ENCODE data around the gene TMEM61. TPM values are rescaled to one million over a fixed set of nuclear protein-coding genes. Genes with fewer than 3 reads are reported as not detected.

Gene TMEM61
- total RNA-seq, 3 donors from 2014 or later: 4.9 to 17.9 (median 8.5) TPM

- ATAC-seq (no peak), DNase-seq (no peak)
- Histone ChIP-seq H3K9me3 (no peaks in the 10 kb centered on the region), H3K36me3 (ENCODE audit: low read depth) (no peaks in the 10 kb centered on the region), H3K4me1 (ENCODE audit: low read depth) (no peaks in the 10 kb centered on the region), H3K4me3 (no peak overlapping the region)
- TF ChIP-seq CTCF (IDR thresholded peaks at IDR 0.05): no peak
- intact Hi-C loops (cut with DNase I, micrococcal nuclease): no loop called here
Measured at GRCh38 chr1:55033265-55033614, 52.8 kb downstream of the TMEM61 start.

DNA sequence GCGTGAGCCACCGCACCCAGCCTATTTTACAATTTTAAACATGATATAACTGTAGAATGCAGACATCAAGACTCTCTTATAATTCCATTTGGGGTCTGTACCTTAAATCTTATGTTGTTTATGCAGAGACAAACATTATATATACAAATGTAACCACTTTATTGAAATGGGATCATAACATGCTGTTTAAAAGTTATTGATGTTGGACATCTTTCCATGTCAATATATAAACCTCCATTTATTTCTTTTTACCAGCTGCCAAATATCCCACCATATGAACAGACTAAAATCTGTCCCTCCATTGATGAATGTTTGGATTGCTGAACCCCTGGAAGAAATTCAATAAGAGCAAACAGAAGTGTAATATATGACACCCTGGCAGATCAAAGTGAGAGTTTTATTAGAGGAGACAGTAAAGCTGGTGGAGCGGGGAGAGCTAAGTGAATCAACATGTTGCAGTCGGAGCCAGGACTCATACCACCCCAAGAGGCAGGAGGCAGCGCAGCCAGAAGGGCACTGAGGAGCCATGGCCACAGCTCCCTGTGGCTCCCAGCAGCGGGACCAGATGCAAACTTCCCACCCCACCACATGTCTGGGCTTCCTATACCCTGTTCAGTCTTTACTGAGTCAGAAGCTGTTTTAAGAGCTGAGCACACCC, 54.2 kb downstream of the TMEM61 start:
- intact Hi-C loops (cut with DNase I, micrococcal nuclease): no loop called here
- Histone ChIP-seq H3K36me3 (ENCODE audit: low read depth) (no peaks in the 10 kb centered on the region), H3K4me1 (ENCODE audit: low read depth) (peaks cover 9% of the 10 kb centered on the region), H3K9me3 (no peaks in the 10 kb centered on the region), H3K4me3 (no peak overlapping the region)
- TF ChIP-seq CTCF (IDR thresholded peaks at IDR 0.05): no peak
- no peak for DNase-seq
- no peak for ATAC-seq

- no peak for TF ChIP-seq CTCF (IDR thresholded peaks at IDR 0.05)
- H3K4me3 ChIP-seq: no peak overlapping the region
- peaks cover 15% of the 10 kb centered on the region for H3K4me1 ChIP-seq (ENCODE audit: low read depth)
- ATAC-seq (peak; percentile 35), DNase-seq (peak in 1 of 3 donors; percentile 7)
- intact Hi-C loops (cut with DNase I, micrococcal nuclease): no loop called here
- no peaks in the 10 kb centered on the region for H3K9me3 ChIP-seq
- H3K36me3 ChIP-seq (ENCODE audit: low read depth): no peaks in the 10 kb centered on the region
Measured at GRCh38 chr1:55035904-55036303, 55.5 kb downstream of the TMEM61 start.

GRCh38 chr1:55037733-55038551, 57.5 kb downstream of the TMEM61 start:
- no peaks in the 10 kb centered on the region for H3K36me3 ChIP-seq (ENCODE audit: low read depth)
- no peaks in the 10 kb centered on the region for H3K9me3 ChIP-seq
- H3K4me3 ChIP-seq: no peak overlapping the region
- no peak for TF ChIP-seq CTCF (IDR thresholded peaks at IDR 0.05)
- intact Hi-C loops (cut with DNase I, micrococcal nuclease): no loop called here
- peaks cover 15% of the 10 kb centered on the region for H3K4me1 ChIP-seq (ENCODE audit: low read depth)
- DNase-seq: no peak
- ATAC-seq: no peak

GRCh38 chr1:55038552-55038838, 58.1 kb downstream of the TMEM61 start:
- Histone ChIP-seq H3K4me1 (ENCODE audit: low read depth) (peaks cover 15% of the 10 kb centered on the region), H3K9me3 (no peaks in the 10 kb centered on the region), H3K36me3 (ENCODE audit: low read depth) (no peaks in the 10 kb centered on the region), H3K4me3 (no peak overlapping the region)
- intact Hi-C loops (cut with DNase I, micrococcal nuclease): no loop called here
- no peak for ATAC-seq
- no peak for TF ChIP-seq CTCF (IDR thresholded peaks at IDR 0.05)
- no peak for DNase-seq

All from mucosa of descending colon (tissue), 3 donors.